Mammary epithelial cell (primary cell): ENCODE data around the gene CCDC82.

ENCODE experiments used
- CTCF ChIP-seq, 2 donors: IDR thresholded peaks in 1 of 2; conservative IDR thresholded peaks in 1 of 2; 2 replicates each; pipeline ENCODE4 v1.5.1; 2011 to 2012; ENCODE audit warnings: inconsistent platforms in 2 of 2, low read length in 2 of 2, mild to moderate bottlenecking in 2 of 2, control low read depth in 1 of 2, low read depth in 1 of 2; ENCODE audit not compliant: insufficient read depth in 1 of 2; ENCODE audit errors: extremely low read depth in 1 of 2
- EZH2 ChIP-seq: IDR thresholded peaks from 2 replicates; pipeline ENCODE4 v1.6.1; 2012; ENCODE audit warnings: low read length, inconsistent platforms, borderline replicate concordance

DNA sequence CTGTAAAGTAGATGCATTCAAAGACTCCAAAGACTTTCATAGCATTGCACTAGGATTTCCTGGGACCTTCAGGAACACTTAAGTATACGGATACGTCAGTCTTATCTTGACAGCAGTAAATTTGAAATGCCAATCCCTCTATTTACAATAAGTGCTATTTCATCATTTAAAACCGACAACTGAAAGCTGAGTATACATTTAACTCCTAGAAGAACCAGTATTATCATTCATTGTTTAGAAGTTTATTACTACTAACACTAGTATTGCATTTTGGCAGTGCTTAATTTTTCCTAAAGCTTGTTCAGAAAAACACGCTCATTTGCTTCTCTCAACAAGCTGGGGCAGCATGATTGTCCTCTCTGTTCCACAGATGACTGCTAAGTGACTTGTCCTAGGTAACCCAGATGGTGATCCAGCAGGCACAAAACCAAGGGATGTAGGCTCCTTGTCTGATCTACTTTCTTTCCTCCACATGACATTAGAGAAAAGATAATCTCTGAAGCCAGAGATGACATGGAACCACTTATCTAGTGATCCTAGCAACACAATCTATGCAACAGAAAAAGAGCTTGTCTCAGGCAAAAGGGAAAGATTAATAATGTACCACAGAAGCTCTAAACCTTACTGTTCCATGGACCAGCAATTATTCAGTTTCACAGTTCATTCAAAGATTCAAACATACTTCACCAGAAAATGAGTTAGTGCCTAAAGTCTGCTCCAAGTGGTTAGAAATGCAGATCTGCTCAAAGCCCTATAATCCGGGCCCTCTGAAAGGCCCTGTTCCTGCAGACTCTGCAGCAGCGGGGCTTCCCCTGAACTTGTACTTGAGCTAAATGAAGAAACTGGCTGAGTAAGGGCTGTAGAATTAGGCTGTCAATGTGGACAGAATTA is 51.9 kb downstream of the CCDC82 start:
- TF ChIP-seq CTCF (conservative IDR thresholded peaks at IDR 0.05 in 1 of 2, IDR thresholded peaks at IDR 0.05 in 1 of 2; ENCODE audit: extremely low read depth in 1 of 2, insufficient read depth in 1 of 2, low read depth in 1 of 2, low read length in 2 of 2) = no peak
- no peak for TF ChIP-seq EZH2
